SIG-M5 treated with dmso at 0.1 percent for 504 hours (cell line): Measurements from ENCODE around the gene DDX6.

ENCODE experiments used
- DNase-seq: peaks from one replicate; lab custom pipeline; 2025; ENCODE audit not compliant: unreplicated experiment; lab: John Stamatoyannopoulos, UW

Gene DDX6

DNA sequence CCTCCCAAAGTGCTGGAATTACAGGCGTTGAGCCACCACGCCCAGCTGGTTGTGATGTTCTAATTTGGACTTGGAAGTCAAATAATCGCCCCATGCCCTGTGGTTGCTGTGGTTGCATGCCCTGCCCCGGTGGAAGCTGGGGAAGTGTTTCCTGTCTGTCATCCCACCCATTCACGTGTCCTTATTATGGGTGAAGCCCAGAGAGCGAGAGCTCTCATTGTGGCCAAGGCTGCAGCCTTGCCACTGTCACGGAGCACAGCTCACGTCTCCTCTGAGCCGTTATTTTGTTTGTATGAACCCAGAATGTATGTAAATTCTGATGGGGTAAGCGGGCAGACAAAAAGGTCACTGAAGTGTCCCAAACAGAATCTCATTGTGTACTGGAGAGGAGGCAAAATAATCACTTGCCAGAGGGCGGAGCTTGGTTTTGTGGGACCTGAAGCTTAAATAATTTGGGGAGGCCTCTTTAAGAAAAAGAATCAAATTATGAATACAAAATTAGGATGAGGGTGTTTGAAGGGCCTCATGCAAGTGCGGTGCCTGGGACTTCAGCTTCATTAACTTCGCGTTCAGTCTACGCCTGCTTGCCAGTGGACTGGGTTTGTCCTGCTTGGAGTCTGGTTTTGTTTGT is 85.7 kb downstream of the DDX6 start:
- DNase-seq = peak; percentile 14

DNA sequence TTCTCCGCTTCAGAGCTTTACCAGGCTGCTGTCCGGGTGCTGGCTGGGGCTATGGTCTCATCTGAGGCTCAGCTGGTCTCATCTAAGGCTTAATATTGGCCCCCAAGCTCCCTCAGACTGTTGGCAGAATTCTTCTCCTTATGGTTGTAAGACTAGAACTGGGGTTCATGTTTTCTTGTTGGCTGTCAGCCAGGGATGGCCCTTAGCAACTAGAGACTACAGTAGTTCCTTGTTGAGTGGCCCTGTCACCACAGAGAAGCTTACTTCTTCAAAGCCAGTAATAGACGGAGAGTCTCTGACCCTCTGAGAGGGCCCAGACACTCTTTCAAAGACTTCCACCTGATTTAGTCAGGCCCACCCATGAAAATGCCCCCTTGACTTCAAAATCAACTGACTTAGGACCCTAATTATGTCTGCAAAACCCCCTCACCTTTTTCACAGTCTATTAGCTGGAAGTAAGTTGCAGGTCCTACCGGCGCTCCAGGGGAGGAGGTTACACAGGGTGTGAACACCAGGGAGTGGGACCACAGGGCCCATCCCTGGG is 87.3 kb downstream of the DDX6 start:
- DNase-seq = peak; percentile 4

DNA sequence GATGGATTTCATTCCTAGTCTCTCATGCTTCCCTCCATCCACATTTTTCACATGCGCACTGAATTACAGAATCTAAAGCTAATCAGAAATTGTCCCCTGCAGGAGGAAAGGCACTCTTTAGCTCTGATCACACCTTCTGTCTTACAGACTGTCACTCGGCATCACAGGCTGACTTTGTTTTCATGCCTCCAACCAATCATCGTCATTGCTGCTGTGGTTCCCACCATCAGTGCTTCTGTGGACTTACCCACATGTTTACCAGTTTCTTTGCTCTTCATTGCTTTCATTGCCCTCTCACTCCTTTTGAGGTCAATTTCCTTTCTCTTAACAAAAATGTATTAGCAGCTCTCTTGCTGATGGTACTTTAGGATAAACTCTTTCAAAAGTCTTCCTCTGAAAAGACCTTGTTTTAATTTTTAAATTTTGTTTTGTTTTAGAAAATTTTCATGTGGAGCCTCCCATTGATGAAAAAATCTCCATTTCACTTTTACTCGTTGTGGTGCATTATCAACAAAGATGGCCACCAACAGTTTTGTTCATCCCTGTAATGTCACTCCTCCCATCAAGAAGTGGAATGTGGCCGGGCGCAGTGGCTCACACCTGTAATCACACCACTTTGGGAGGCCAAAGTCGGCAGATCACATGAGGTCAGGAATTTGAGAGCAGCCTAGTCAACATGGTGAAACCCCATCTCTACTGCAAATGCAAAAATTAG is 91.3 kb downstream of the DDX6 start:
- DNase-seq = no peak
